Measurements from ENCODE around the gene TSPAN18.

TSPAN18 gene

GRCh38 chr11:44950625-44951476, 224.1 kb downstream of the TSPAN18 start, which contains the start of gene TP53I11:
Gene TP53I11, minus strand, starts transcription at chr11:44950883. Its CDS starts 12,548 bp downstream, at chr11:44938335.
- peaks cover 56% of the 10 kb centered on the region for H3K4me1 Mint-ChIP-seq
- no peaks in the 10 kb centered on the region for H3K9me3 Mint-ChIP-seq
- H3K27ac Mint-ChIP-seq = peak within 1 kb of the TSS; percentile 65
- ATAC-seq = peak; percentile 85
- H3K4me3 Mint-ChIP-seq = peak within 1 kb of the TSS; percentile 78
- DNase-seq (ENCODE audit: low spot score in 2 of 2) = peak; percentile 85 to 87
- no peaks in the 10 kb centered on the region for H3K36me3 Mint-ChIP-seq

- Mint-ChIP-seq H3K4me1 (peaks cover 47% of the 10 kb centered on the region), H3K4me3 (no peak overlapping the region), H3K27ac (no peak overlapping the region), H3K9me3 (no peaks in the 10 kb centered on the region), H3K36me3 (no peaks in the 10 kb centered on the region)
- DNase-seq (ENCODE audit: low spot score in 2 of 2) (no peak), ATAC-seq (no peak)
These were observed 225.3 kb downstream of the TSPAN18 start for GRCh38 chr11:44952082-44952481.

- Mint-ChIP-seq H3K9me3 (no peaks in the 10 kb centered on the region), H3K27ac (no peak overlapping the region), H3K4me1 (peaks cover 41% of the 10 kb centered on the region), H3K4me3 (no peak overlapping the region), H3K36me3 (no peaks in the 10 kb centered on the region)
- no peak for ATAC-seq
- no peak for DNase-seq (ENCODE audit: low spot score in 2 of 2)
These were observed 225.9 kb downstream of the TSPAN18 start for GRCh38 chr11:44952500-44953260.

GRCh38 chr11:44954051-44954906, 227.5 kb downstream of the TSPAN18 start:
- no peaks in the 10 kb centered on the region for H3K9me3 Mint-ChIP-seq

GRCh38 chr11:44955015-44955738, 228.4 kb downstream of the TSPAN18 start:
- H3K27ac Mint-ChIP-seq = peak overlapping the region; percentile 75
- H3K9me3 Mint-ChIP-seq = no peaks in the 10 kb centered on the region
- H3K4me1 Mint-ChIP-seq = peaks cover 24% of the 10 kb centered on the region
- ATAC-seq = no peak
- DNase-seq (ENCODE audit: low spot score in 2 of 2) = no peak
- H3K4me3 Mint-ChIP-seq = no peak overlapping the region
- no peaks in the 10 kb centered on the region for H3K36me3 Mint-ChIP-seq

More at GRCh38 chr11:44954051-44954906, 227.5 kb downstream of the TSPAN18 start:
- H3K27ac Mint-ChIP-seq = peak overlapping the region; percentile 75
- no peaks in the 10 kb centered on the region for H3K36me3 Mint-ChIP-seq
- DNase-seq (ENCODE audit: low spot score in 2 of 2) (no peak), ATAC-seq (no peak)
- H3K4me3 Mint-ChIP-seq = no peak overlapping the region
- peaks cover 25% of the 10 kb centered on the region for H3K4me1 Mint-ChIP-seq

- ATAC-seq = no peak
These were observed 230.3 kb downstream of the TSPAN18 start for GRCh38 chr11:44957040-44957515.

GRCh38 chr11:44957776-44958564, 231.2 kb downstream of the TSPAN18 start:
- Mint-ChIP-seq H3K4me1 (peaks cover 19% of the 10 kb centered on the region), H3K9me3 (no peaks in the 10 kb centered on the region), H3K4me3 (no peak overlapping the region), H3K27ac (no peak overlapping the region), H3K36me3 (no peaks in the 10 kb centered on the region)
- ATAC-seq (no peak), DNase-seq (ENCODE audit: low spot score in 2 of 2) (no peak)

More at GRCh38 chr11:44957040-44957515, 230.3 kb downstream of the TSPAN18 start:
- no peak overlapping the region for H3K27ac Mint-ChIP-seq
- H3K4me1 Mint-ChIP-seq = peaks cover 19% of the 10 kb centered on the region
- H3K4me3 Mint-ChIP-seq = no peak overlapping the region
- DNase-seq (ENCODE audit: low spot score in 2 of 2) = no peak
- no peaks in the 10 kb centered on the region for H3K36me3 Mint-ChIP-seq
- no peaks in the 10 kb centered on the region for H3K9me3 Mint-ChIP-seq

- ATAC-seq (no peak), DNase-seq (ENCODE audit: low spot score in 2 of 2) (no peak)
- H3K27ac Mint-ChIP-seq = no peak overlapping the region
- H3K9me3 Mint-ChIP-seq = no peaks in the 10 kb centered on the region
- no peak overlapping the region for H3K4me3 Mint-ChIP-seq
- H3K36me3 Mint-ChIP-seq = no peaks in the 10 kb centered on the region
- H3K4me1 Mint-ChIP-seq = peaks cover 17% of the 10 kb centered on the region
These were observed 232.3 kb downstream of the TSPAN18 start for GRCh38 chr11:44959064-44959463.

- no peak overlapping the region for H3K27ac Mint-ChIP-seq
- H3K4me1 Mint-ChIP-seq = peaks cover 5% of the 10 kb centered on the region
- no peaks in the 10 kb centered on the region for H3K9me3 Mint-ChIP-seq
- no peak overlapping the region for H3K4me3 Mint-ChIP-seq
- no peak for DNase-seq (ENCODE audit: low spot score in 2 of 2)
- H3K36me3 Mint-ChIP-seq = no peaks in the 10 kb centered on the region
- no peak for ATAC-seq
These were observed 233.6 kb downstream of the TSPAN18 start for GRCh38 chr11:44960200-44960845.

GRCh38 chr11:44962464-44962863, 235.7 kb downstream of the TSPAN18 start:
- Mint-ChIP-seq H3K27ac (no peak overlapping the region), H3K4me1 (no peaks in the 10 kb centered on the region), H3K4me3 (no peak overlapping the region), H3K36me3 (no peaks in the 10 kb centered on the region), H3K9me3 (no peaks in the 10 kb centered on the region)
- DNase-seq (ENCODE audit: low spot score in 2 of 2) = no peak
- no peak for ATAC-seq

- no peaks in the 10 kb centered on the region for H3K9me3 Mint-ChIP-seq
- H3K27ac Mint-ChIP-seq = peak overlapping the region; percentile 26
- H3K4me3 Mint-ChIP-seq = no peak overlapping the region
- no peaks in the 10 kb centered on the region for H3K36me3 Mint-ChIP-seq
- ATAC-seq (no peak), DNase-seq (ENCODE audit: low spot score in 2 of 2) (no peak)
- H3K4me1 Mint-ChIP-seq = no peaks in the 10 kb centered on the region
These were observed 236.4 kb downstream of the TSPAN18 start for GRCh38 chr11:44963136-44963535.

- Mint-ChIP-seq H3K27ac (peak overlapping the region; percentile 23), H3K9me3 (no peaks in the 10 kb centered on the region), H3K4me3 (no peak overlapping the region), H3K4me1 (no peaks in the 10 kb centered on the region), H3K36me3 (no peaks in the 10 kb centered on the region)
- DNase-seq (ENCODE audit: low spot score in 2 of 2) (no peak), ATAC-seq (no peak)
These were observed 237.2 kb downstream of the TSPAN18 start for GRCh38 chr11:44963948-44964347.

- no peak overlapping the region for H3K4me3 Mint-ChIP-seq
- H3K4me1 Mint-ChIP-seq = no peaks in the 10 kb centered on the region
- DNase-seq (ENCODE audit: low spot score in 2 of 2) (no peak), ATAC-seq (peak; percentile 13)
- H3K9me3 Mint-ChIP-seq = no peaks in the 10 kb centered on the region
- H3K36me3 Mint-ChIP-seq = no peaks in the 10 kb centered on the region
- H3K27ac Mint-ChIP-seq = peak overlapping the region; percentile 23
These were observed 237.9 kb downstream of the TSPAN18 start for GRCh38 chr11:44964526-44965209.
